MCF 10A (cell line): Measurements from ENCODE around the gene MYMK. TPM values are rescaled to one million over a fixed set of nuclear protein-coding genes. Genes with fewer than 3 reads are reported as not detected.

Experiments used
- BruUV-seq: library from RNA; stranded (reverse); fragments of 400-500 nt; replicated peaks from 2 replicates; lab custom pipeline; 2021; lab: Mats Ljungman, UMichigan
- CTCF ChIA-PET: fragments of 300-600 bp; sonication (Branson Sonifier 250); formaldehyde crosslinking; extraction: SDS; loops from one replicate; lab custom pipeline; 2021; ENCODE audit warnings: antibody characterized with exemption, inconsistent platforms; lab: Yijun Ruan, JAX
- POLR2A ChIA-PET: fragments of 300-600, 350-650 bp; sonication (Branson Sonifier 250); formaldehyde crosslinking; extraction: SDS; loops from one replicate; lab custom pipeline; 2020; ENCODE audit warnings: antibody characterized with exemption, inconsistent platforms; lab: Yijun Ruan, JAX
- DNase-seq: peaks from one replicate; pipeline ENCODE4 v3.0.0-alpha.2; 2018; ENCODE audit not compliant: unreplicated experiment
- H3K27ac Mint-ChIP-seq: one replicate; pipeline ENCODE4 v1.8.0; 2022; ENCODE audit warnings: mild to moderate bottlenecking, low read depth, mixed read lengths; ENCODE audit not compliant: unreplicated experiment
- H3K27me3 Mint-ChIP-seq: one replicate; pipeline ENCODE4 v1.8.0; 2022; ENCODE audit warnings: mixed read lengths; ENCODE audit not compliant: insufficient read depth, unreplicated experiment
- H3K36me3 Mint-ChIP-seq: one replicate; pipeline ENCODE4 v1.8.0; 2022; ENCODE audit warnings: mild to moderate bottlenecking, moderate library complexity, mixed read lengths; ENCODE audit not compliant: insufficient read depth, unreplicated experiment
- H3K4me1 Mint-ChIP-seq: one replicate; pipeline ENCODE4 v1.8.0; 2022; ENCODE audit warnings: mixed read lengths; ENCODE audit not compliant: insufficient read depth, unreplicated experiment
- H3K4me3 Mint-ChIP-seq: one replicate; pipeline ENCODE4 v1.8.0; 2022; ENCODE audit warnings: mild to moderate bottlenecking, moderate library complexity, mixed read lengths; ENCODE audit not compliant: unreplicated experiment
- H3K9me3 Mint-ChIP-seq: one replicate; pipeline ENCODE4 v1.8.0; 2022; ENCODE audit warnings: mixed read lengths; ENCODE audit not compliant: unreplicated experiment
- intact Hi-C: fragments of 100-400 bp; cut with micrococcal nuclease; formaldehyde crosslinking; loops from 2 replicates; pipeline ENCODE4 v1.14.1; 2022
- total RNA-seq: library from RNA; stranded (reverse); gene quantifications from 2 replicates; pipeline ENCODE4 v1.2.3, GENCODE V29; 2022
- TF ChIP-seq, protein P1 (sequence below): fragments of 200-600 bp; IDR thresholded peaks from one replicate; pipeline ENCODE4 v1.8.0; 2022; ENCODE audit warnings: antibody characterized with exemption, mild to moderate bottlenecking; ENCODE audit not compliant: unreplicated experiment

MYMK gene
- total RNA-seq, 1 experiment from 2014 or later = not detected

GRCh38 chr9:133531293-133531692 is 6.5 kb upstream of the MYMK start:
- ChIA-PET CTCF (no interaction called here), POLR2A (no interaction called here)
- no peak overlapping the region for H3K4me3 Mint-ChIP-seq
- intact Hi-C loops = no loop called here
- no peaks in the 10 kb centered on the region for H3K9me3 Mint-ChIP-seq
- H3K27ac Mint-ChIP-seq = no peak overlapping the region
- no peaks in the 10 kb centered on the region for H3K36me3 Mint-ChIP-seq
- H3K4me1 Mint-ChIP-seq = no peaks in the 10 kb centered on the region
- no peak for DNase-seq
- H3K27me3 Mint-ChIP-seq = peaks cover 68% of the 10 kb centered on the region
- TF ChIP-seq, protein P1, sequence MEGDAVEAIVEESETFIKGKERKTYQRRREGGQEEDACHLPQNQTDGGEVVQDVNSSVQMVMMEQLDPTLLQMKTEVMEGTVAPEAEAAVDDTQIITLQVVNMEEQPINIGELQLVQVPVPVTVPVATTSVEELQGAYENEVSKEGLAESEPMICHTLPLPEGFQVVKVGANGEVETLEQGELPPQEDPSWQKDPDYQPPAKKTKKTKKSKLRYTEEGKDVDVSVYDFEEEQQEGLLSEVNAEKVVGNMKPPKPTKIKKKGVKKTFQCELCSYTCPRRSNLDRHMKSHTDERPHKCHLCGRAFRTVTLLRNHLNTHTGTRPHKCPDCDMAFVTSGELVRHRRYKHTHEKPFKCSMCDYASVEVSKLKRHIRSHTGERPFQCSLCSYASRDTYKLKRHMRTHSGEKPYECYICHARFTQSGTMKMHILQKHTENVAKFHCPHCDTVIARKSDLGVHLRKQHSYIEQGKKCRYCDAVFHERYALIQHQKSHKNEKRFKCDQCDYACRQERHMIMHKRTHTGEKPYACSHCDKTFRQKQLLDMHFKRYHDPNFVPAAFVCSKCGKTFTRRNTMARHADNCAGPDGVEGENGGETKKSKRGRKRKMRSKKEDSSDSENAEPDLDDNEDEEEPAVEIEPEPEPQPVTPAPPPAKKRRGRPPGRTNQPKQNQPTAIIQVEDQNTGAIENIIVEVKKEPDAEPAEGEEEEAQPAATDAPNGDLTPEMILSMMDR = no peak
- BruUV-seq = no TSS peak

GRCh38 chr9:133529874-133530273 is 5.1 kb upstream of the MYMK start:
- no peak for DNase-seq
- Mint-ChIP-seq H3K36me3 (no peaks in the 10 kb centered on the region), H3K27me3 (peaks cover 78% of the 10 kb centered on the region), H3K9me3 (no peaks in the 10 kb centered on the region), H3K4me1 (no peaks in the 10 kb centered on the region), H3K27ac (no peak overlapping the region), H3K4me3 (no peak overlapping the region)
- TF ChIP-seq, protein P1 = no peak
- BruUV-seq = no TSS peak
- ChIA-PET POLR2A (no interaction called here), CTCF (no interaction called here)
- intact Hi-C loops = no loop called here

GRCh38 chr9:133529457-133529856 is 4.7 kb upstream of the MYMK start:
- no peak for DNase-seq
- ChIA-PET POLR2A (no interaction called here), CTCF (no interaction called here)
- H3K4me3 Mint-ChIP-seq = no peak overlapping the region
- H3K9me3 Mint-ChIP-seq = no peaks in the 10 kb centered on the region
- H3K36me3 Mint-ChIP-seq = no peaks in the 10 kb centered on the region
- peaks cover 78% of the 10 kb centered on the region for H3K27me3 Mint-ChIP-seq
- intact Hi-C loops = no loop called here
- BruUV-seq = no TSS peak
- H3K4me1 Mint-ChIP-seq = no peaks in the 10 kb centered on the region
- no peak overlapping the region for H3K27ac Mint-ChIP-seq
- TF ChIP-seq, protein P1 = no peak

- TF ChIP-seq, protein P1 = no peak
- Mint-ChIP-seq H3K9me3 (no peaks in the 10 kb centered on the region), H3K27me3 (peaks cover 80% of the 10 kb centered on the region), H3K27ac (no peak overlapping the region), H3K36me3 (no peaks in the 10 kb centered on the region), H3K4me1 (no peaks in the 10 kb centered on the region), H3K4me3 (no peak overlapping the region)
- no TSS peak for BruUV-seq
- ChIA-PET CTCF (no interaction called here), POLR2A (no interaction called here)
- no peak for DNase-seq
- intact Hi-C loops = no loop called here
Measured at GRCh38 chr9:133528876-133529241, 4.1 kb upstream of the MYMK start.
